CD4-positive, alpha-beta T cell (primary cell): ENCODE measurements around the gene ANKLE2. TPM values are rescaled to one million over a fixed set of nuclear protein-coding genes. Genes with fewer than 3 reads are reported as not detected.

ENCODE experiments used
- ATAC-seq: fragments of 200-7000 bp; cut with Tn5 transposase; one replicate; pipeline ENCODE4 v1.10.0; 2022; ENCODE audit warnings: mild to moderate bottlenecking; ENCODE audit not compliant: poor library complexity
- CTCF ChIA-PET: fragments of 350-600 bp; sonication (Branson Sonifier 250); formaldehyde crosslinking; loops from one replicate; lab custom pipeline; 2021; ENCODE audit warnings: antibody characterized with exemption, inconsistent platforms; lab: Charles Lee
- POLR2A ChIA-PET: fragments of 350-600 bp; sonication (Branson Sonifier 250); formaldehyde crosslinking; loops from one replicate; lab custom pipeline; 2021; ENCODE audit warnings: antibody characterized with exemption, inconsistent platforms; lab: Charles Lee
- DNase-seq, 14 experiments: peaks; one replicate each; pipeline ENCODE4 v3.0.0-alpha.2; 2013 to 2020; ENCODE audit warnings: mixed read lengths in 2 of 14
- H3K27ac ChIP-seq, 2 donors: one replicate each; pipeline versions ENCODE4 v1.5.1 to v1.7.0; 2013; ENCODE audit warnings: low read length in 2 of 2, low read depth in 1 of 2, mild to moderate bottlenecking in 1 of 2
- H3K27me3 ChIP-seq, 2 experiments: 1 replicate in 1 of 2; 2 replicates in 1 of 2; pipeline versions ENCODE4 v1.6.1 to v1.7.0; 2013; ENCODE audit warnings: low read length in 2 of 2, control low read depth in 1 of 2, mild to moderate bottlenecking in 1 of 2, moderate library complexity in 1 of 2; ENCODE audit not compliant: insufficient read depth in 2 of 2, control insufficient read depth in 1 of 2
- H3K36me3 ChIP-seq: one replicate; pipeline ENCODE4 v1.6.1; 2013; ENCODE audit warnings: low read length, control low read depth; ENCODE audit not compliant: insufficient read depth
- H3K4me1 ChIP-seq: one replicate; pipeline ENCODE4 v1.6.1; 2013; ENCODE audit warnings: low read length, control low read depth; ENCODE audit not compliant: insufficient read depth
- H3K4me3 ChIP-seq: one replicate; pipeline ENCODE4 v1.5.1; 2013; ENCODE audit warnings: mild to moderate bottlenecking, low read length, moderate library complexity
- H3K9me3 ChIP-seq, 2 experiments: 1 replicate in 1 of 2; 2 replicates in 1 of 2; pipeline versions ENCODE4 v1.6.1 to v1.7.0; 2013; ENCODE audit warnings: low read length in 2 of 2, mild to moderate bottlenecking in 2 of 2, control low read depth in 1 of 2, moderate library complexity in 1 of 2; ENCODE audit not compliant: control insufficient read depth in 1 of 2, insufficient read depth in 1 of 2
- H3K27ac Mint-ChIP-seq: one replicate; pipeline ENCODE4 v1.8.0; 2020; ENCODE audit warnings: mixed read lengths
- H3K27me3 Mint-ChIP-seq: one replicate; pipeline ENCODE4 v1.8.0; 2021; ENCODE audit warnings: mixed read lengths
- H3K36me3 Mint-ChIP-seq: one replicate; pipeline ENCODE4 v1.8.0; 2021; ENCODE audit warnings: low read depth, mixed read lengths
- H3K4me1 Mint-ChIP-seq: one replicate; pipeline ENCODE4 v1.8.0; 2021; ENCODE audit warnings: low read depth, mixed read lengths
- H3K4me3 Mint-ChIP-seq: one replicate; pipeline ENCODE4 v1.8.0; 2020; ENCODE audit warnings: mild to moderate bottlenecking, mixed read lengths
- H3K9me3 Mint-ChIP-seq: one replicate; pipeline ENCODE4 v1.8.0; 2020; ENCODE audit warnings: mixed read lengths
- intact Hi-C, 2 experiments: fragments of 100-400 bp; cut with DNase I in 1 of 2; cut with micrococcal nuclease in 1 of 2; formaldehyde crosslinking; loops; one replicate each; pipeline versions ENCODE4 v1.15.1 to v1.9.0; 2023 to 2025; cut with DNase I, micrococcal nuclease
- total RNA-seq, 174 experiments: library from RNA in 2 of 174; stranded (reverse) in 2 of 174; gene quantifications; one replicate each; pipeline ENCODE4 v1.2.3 and lab custom pipeline; 2021 to 2026
- TF ChIP-seq, protein P1 (sequence below): fragments of 200-600 bp; IDR thresholded peaks from one replicate; pipeline ENCODE4 v1.8.0; 2022; ENCODE audit warnings: antibody characterized with exemption, mild to moderate bottlenecking

The ANKLE2 gene
- total RNA-seq, 2 experiments from 2014 or later, result 61.7 to 65.7 TPM

DNA sequence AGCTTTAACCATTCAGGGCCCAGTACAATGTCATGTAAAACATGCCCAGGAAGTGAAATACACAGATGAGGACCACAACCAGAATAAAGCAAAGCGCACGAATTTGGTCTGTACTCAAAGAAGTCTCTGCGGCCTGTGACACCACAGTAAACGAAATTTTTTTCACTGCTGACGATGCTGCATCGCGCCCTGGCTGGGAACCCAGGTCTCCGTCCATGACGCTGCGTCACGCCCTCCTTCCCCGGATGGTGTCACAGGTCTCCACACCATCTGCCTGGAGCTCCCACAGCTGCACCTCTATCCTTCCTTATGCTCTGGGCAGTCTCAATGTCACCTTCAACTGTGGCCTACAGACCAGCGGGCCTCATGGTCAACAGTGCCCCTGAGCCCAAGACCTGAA lies 17.8 kb downstream of the ANKLE2 start:
- H3K27ac ChIP-seq, result no peak overlapping the region
- no peaks in the 10 kb centered on the region for H3K4me1 ChIP-seq
- peaks cover 96% of the 10 kb centered on the region for H3K36me3 ChIP-seq
- no peaks in the 10 kb centered on the region for H3K9me3 Mint-ChIP-seq
- intact Hi-C loops, result no loop called here
- ChIA-PET POLR2A (interaction anchor here (0.5 kb wide), 1 partner anchor 190 kb away, joined by 3 read pairs; no protein-coding TSS in a partner anchor), CTCF (no interaction called here)
- ATAC-seq (no peak), DNase-seq (no peak)
- H3K9me3 ChIP-seq, result no peaks in the 10 kb centered on the region
- TF ChIP-seq, protein P1, sequence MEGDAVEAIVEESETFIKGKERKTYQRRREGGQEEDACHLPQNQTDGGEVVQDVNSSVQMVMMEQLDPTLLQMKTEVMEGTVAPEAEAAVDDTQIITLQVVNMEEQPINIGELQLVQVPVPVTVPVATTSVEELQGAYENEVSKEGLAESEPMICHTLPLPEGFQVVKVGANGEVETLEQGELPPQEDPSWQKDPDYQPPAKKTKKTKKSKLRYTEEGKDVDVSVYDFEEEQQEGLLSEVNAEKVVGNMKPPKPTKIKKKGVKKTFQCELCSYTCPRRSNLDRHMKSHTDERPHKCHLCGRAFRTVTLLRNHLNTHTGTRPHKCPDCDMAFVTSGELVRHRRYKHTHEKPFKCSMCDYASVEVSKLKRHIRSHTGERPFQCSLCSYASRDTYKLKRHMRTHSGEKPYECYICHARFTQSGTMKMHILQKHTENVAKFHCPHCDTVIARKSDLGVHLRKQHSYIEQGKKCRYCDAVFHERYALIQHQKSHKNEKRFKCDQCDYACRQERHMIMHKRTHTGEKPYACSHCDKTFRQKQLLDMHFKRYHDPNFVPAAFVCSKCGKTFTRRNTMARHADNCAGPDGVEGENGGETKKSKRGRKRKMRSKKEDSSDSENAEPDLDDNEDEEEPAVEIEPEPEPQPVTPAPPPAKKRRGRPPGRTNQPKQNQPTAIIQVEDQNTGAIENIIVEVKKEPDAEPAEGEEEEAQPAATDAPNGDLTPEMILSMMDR, result no peak
- no peaks in the 10 kb centered on the region for H3K27me3 Mint-ChIP-seq
- H3K36me3 Mint-ChIP-seq, result peaks cover 95% of the 10 kb centered on the region
- H3K4me1 Mint-ChIP-seq, result peaks cover 13% of the 10 kb centered on the region
- H3K27me3 ChIP-seq, result no peaks in the 10 kb centered on the region
- H3K4me3 Mint-ChIP-seq, result no peak overlapping the region
- H3K27ac Mint-ChIP-seq, result no peak overlapping the region
- H3K4me3 ChIP-seq, result no peak overlapping the region

DNA sequence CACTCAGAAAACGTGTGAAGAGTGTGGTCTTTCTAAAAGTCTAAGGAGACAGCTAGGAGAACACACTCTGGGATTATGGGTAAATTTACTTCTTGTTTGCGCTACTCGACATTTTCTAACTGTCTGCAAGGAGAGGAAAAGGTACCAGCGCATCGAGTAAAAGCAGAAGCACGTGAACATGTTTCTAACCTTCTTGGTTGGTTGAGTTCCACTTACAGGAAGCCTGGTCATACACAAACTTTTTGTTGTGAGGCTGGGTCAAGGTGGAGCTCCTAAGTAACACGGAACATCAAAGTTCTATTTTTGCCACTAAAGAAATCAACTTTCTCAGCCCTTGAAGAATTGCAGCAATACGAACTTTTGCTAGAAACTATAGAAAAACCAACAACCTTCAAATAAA lies 20.0 kb downstream of the ANKLE2 start:
- intact Hi-C loops, result no loop called here
- no peaks in the 10 kb centered on the region for H3K27me3 ChIP-seq
- POLR2A ChIA-PET, result interaction anchor here (1.4 kb wide), 1 partner anchor 31 kb away, joined by 4 read pairs; the partner anchor contains the start of gene PGAM5
- Mint-ChIP-seq H3K27ac (no peak overlapping the region), H3K4me1 (peaks cover 13% of the 10 kb centered on the region), H3K9me3 (no peaks in the 10 kb centered on the region), H3K36me3 (peaks cover 92% of the 10 kb centered on the region), H3K27me3 (no peaks in the 10 kb centered on the region), H3K4me3 (no peak overlapping the region)
- ATAC-seq (no peak), DNase-seq (no peak)
- H3K9me3 ChIP-seq, result no peaks in the 10 kb centered on the region
- CTCF ChIA-PET, result no interaction called here
- H3K27ac ChIP-seq, result no peak overlapping the region
- H3K36me3 ChIP-seq, result peaks cover 87% of the 10 kb centered on the region
- no peak overlapping the region for H3K4me3 ChIP-seq
- TF ChIP-seq, protein P1, result no peak
- H3K4me1 ChIP-seq, result no peaks in the 10 kb centered on the region

DNA sequence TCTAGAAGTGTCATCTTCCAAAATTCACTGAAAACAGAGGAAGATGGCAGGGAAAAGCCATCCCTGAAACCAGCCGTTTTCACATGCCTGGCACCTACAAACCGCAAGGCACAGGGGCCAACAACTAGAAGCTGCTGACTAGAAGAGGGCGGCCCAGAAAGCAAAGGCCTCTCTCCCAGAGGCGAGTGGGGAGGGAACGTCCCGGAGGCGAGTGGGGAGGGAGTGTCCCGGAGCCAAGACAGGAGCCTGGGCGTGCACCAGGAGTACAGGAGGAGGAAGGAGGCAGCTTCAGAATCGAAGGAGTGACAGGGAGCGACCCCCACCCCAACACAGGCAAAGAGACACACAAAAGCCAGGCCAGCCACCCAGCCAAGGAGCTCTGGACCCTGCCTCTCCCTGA lies 21.0 kb downstream of the ANKLE2 start:
- H3K36me3 Mint-ChIP-seq, result peaks cover 92% of the 10 kb centered on the region
- H3K9me3 Mint-ChIP-seq, result no peaks in the 10 kb centered on the region
- H3K4me3 Mint-ChIP-seq, result no peak overlapping the region
- H3K4me1 ChIP-seq, result no peaks in the 10 kb centered on the region
- no peak for ATAC-seq
- H3K4me1 Mint-ChIP-seq, result peaks cover 13% of the 10 kb centered on the region
- POLR2A ChIA-PET, result interaction anchor here (1.4 kb wide), 1 partner anchor 30 kb away, joined by 4 read pairs; the partner anchor contains the start of gene PGAM5
- no peak for DNase-seq
- no peaks in the 10 kb centered on the region for H3K27me3 ChIP-seq
- H3K27me3 Mint-ChIP-seq, result no peaks in the 10 kb centered on the region
- H3K9me3 ChIP-seq, result no peaks in the 10 kb centered on the region
- H3K4me3 ChIP-seq, result no peak overlapping the region
- CTCF ChIA-PET, result no interaction called here
- no peak overlapping the region for H3K27ac ChIP-seq
- H3K27ac Mint-ChIP-seq, result no peak overlapping the region
- intact Hi-C loops, result no loop called here
- TF ChIP-seq, protein P1, result no peak
- peaks cover 86% of the 10 kb centered on the region for H3K36me3 ChIP-seq
